Measurements from ENCODE around the gene GNG14.
A peak's percentile ranks its signal among the peaks of the same experiment; 100 is the strongest.
"Not testable (repeated sequence)": the region's sequence is repeated elsewhere in the genome, so short reads cannot be mapped to it uniquely, and the experiment has no call there.

Gene GNG14

GRCh38 chr19:12696366-12697335 lies 8.9 kb downstream of the GNG14 start, which contains the start of gene FBXW9:
Gene FBXW9, minus strand, starts transcription at chr19:12696631. Its CDS starts 50 bp downstream, at chr19:12696581.
- peak; percentile 98 for DNase-seq

DNA sequence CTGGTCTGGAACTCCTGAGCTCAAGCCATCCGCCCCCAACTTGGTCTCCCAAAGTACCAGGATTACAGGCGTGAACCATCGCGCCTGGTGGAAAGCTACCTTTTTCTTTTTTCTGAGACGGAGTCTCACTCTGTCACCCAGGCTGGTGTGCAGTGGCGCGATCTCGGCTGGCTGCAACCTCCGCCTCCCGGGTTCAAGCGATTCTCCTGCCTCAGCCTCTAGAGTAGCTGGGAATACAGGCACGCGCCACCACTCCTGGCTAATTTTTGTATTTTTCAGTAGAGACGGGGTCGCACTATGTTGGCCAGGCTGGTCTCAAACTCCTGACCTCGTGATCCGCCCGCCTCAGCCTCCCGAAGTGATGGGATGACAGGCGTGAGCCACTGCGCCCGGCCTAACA lies 9.6 kb downstream of the GNG14 start:
- not testable (repeated sequence) for DNase-seq

- DNase-seq: no peak
These were observed 10.3 kb downstream of the GNG14 start for GRCh38 chr19:12698138-12698537.

- DNase-seq: no peak
These were observed 13.9 kb downstream of the GNG14 start for GRCh38 chr19:12701596-12702282.

GRCh38 chr19:12703046-12703445 lies 15.2 kb downstream of the GNG14 start:
- no peak for DNase-seq

GRCh38 chr19:12705169-12705568 lies 17.4 kb downstream of the GNG14 start:
- DNase-seq: no peak

DNA sequence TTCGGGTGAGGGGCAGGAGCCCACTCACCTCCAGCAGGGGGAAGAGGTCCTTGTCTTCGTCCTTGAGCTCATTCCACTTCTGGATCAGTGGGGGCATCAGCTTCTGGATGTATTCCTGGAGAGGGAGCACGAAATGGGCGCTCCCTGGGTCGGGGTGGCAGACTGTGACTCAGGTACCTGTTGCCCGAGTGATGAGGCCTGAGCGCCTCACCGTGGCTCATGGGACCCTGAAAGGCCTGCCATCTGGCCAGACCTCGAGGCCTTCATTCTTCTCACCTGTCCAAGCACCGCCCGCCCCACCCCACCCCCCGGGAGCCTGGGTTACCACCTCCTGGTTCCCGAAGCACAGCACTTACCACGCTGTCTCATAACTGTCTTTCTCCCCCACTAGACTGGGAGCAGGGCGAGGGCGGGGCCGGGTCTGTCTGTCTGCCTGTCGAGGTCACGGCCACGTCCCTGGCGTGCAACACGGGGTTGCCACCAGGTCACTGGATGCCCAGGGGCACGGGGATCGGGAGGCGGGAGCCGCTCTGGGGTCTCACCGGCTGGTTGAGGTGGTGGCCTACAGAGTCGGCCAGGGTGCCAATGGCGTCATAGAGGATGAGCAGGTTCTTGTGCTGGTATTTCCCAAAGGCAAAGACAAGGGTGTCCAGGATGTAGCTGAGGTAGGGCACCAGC lies 18.0 kb downstream of the GNG14 start:
- no peak for DNase-seq

GRCh38 chr19:12706332-12706718 lies 18.5 kb downstream of the GNG14 start:
- no peak for DNase-seq

DNA sequence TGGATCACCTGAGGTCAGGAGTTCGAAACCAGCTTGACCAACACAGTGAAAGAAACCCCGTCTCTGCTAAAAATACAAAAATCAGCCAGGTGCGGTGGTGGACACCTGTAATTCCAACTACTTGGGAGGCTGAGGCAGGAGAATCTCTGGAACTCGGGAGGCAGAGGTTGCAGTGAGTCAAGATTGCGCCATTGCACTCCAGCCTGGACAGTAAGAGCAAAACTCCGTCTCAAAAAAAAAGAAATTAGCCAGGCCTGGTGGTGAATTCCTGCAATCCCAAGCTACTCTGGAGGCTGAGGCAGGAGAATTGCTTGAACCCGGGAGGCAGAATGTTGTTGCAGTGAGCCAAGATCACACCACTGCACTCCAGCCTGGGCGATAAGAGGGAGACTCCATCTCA lies 20.8 kb downstream of the GNG14 start:
- no peak for DNase-seq

- no peak for DNase-seq
These were observed 23.4 kb downstream of the GNG14 start for GRCh38 chr19:12711187-12711586.

DNA sequence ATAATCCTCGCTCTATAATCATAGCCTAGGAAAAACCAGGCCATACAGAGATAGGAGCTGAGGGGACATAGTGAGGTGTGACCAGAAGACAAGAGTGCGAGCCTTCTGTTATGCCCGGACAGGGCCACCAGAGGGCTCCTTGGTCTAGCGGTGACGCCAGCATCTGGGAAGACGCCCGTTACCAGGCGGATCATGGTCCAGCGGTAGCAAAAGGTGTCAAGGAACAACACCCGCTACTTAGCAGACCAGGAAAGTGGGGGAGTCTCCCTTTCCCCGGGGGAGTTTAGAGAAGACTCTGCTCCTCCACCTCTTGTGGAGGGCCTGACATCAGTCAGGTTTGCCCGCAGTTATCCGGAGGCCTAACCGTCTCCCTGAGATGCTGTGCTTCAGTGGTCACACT lies 24.3 kb downstream of the GNG14 start:
- DNase-seq: not testable (repeated sequence)

- not testable (repeated sequence) for DNase-seq
These were observed 25.5 kb downstream of the GNG14 start for GRCh38 chr19:12713304-12713703.

DNA sequence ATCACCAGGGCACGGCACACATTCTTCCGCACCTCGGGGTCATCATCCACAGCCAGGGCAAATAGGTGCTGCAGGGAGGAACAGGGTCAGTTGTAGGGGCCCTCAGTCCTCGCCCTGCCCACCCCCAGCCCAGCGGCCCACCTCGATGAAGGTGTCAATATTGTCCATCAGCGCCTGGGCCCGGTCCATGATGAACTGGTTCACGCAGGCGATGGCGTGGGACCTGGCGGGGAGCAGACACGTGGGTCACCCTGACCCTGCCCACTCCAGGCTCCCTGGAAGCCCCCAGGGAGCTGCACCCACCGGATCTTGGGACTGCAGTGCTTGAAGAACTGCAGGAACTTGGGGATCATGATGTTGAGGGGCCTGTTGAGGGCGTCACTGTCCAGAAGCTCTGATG lies 27.3 kb downstream of the GNG14 start:
- DNase-seq: no peak

DNA sequence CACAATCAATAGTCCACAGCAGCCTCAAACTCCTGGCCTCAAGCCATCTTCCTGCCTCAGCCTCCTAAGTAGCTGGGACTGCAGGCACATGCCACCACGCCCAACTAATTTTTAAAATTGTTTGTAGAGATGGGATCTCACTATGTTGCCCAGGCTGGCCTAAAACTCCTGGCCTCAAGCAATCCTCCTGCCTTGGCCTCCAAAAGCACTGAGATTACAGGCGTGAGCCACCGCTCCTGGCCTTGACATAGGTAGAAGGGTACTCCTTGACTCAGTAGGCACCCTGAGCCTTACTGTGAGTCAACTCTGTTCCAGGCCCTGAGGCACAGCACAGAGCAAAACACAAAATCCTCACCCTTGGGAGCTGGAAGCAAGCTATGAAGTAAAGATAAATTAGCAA lies 28.1 kb downstream of the GNG14 start:
- no peak for DNase-seq

GRCh38 chr19:12720296-12720695 lies 32.5 kb downstream of the GNG14 start:
- DNase-seq: no peak

- DNase-seq: no peak
These were observed 33.3 kb downstream of the GNG14 start for GRCh38 chr19:12720851-12721655.

- DNase-seq: peak; percentile 60
These were observed 34.1 kb downstream of the GNG14 start for GRCh38 chr19:12721656-12722565.

DNA sequence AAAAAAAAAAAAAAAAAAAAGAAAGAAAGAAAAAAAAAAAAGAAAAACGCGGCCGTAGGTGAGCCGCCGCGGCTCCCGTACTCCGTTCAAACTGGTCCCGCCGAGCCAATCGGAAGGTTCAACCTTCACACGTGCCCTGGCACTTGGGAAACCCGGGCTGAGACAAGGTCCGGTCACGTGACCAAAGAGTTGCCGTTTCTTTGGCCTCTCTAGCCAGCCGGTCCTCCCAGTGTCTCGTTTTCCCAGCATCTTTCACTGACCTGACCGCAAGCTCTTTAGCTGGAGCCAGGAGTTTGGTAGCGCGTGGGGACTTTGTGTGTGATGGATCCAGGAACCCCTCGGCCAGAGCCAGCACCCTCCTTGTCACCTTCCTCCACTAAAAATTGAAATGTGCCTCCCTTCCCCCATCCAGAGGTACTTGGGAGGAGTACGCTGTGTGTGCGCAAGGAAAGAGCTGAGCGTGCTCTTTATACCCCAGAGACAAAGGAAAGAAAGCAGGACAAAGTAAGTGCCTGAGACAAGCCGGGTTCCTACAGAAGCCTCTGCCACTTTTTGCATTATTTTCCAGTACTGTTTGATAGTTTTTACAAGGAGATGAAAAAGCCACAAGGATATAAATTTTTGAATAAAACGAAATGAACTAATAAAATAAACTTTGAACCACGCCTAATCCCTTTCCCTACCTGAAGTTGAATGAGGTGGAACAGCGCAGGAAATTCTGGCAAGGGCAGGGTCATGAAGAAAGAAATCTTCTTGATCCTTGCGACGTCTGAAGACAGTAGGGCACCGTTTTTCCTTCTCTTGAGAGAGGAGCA lies 35.0 kb downstream of the GNG14 start:
- peak; percentile 87 for DNase-seq

GRCh38 chr19:12723381-12723640 lies 35.5 kb downstream of the GNG14 start:
- no peak for DNase-seq

GRCh38 chr19:12723641-12724426 lies 36.0 kb downstream of the GNG14 start, which contains the start of gene TNPO2:
Gene TNPO2, minus strand, starts transcription at chr19:12723932. Its CDS starts 2,955 bp downstream, at chr19:12720977.
- DNase-seq: peak; percentile 58

All from activated CD4-positive, CD25-positive, alpha-beta regulatory T cell treated with anti-CD3 and anti-CD28 coated beads, Interleukin-2, amount 50 U/mL, for 72 hours (primary cell).